SK-N-SH (cell line): ENCODE data around the gene KRT85. TPM values are rescaled to one million over a fixed set of nuclear protein-coding genes. Genes with fewer than 3 reads are reported as not detected.

Source experiments
- CTCF ChIA-PET: fragments of 300-600, 350-600 bp; formaldehyde crosslinking; extraction: SDS; loops from one replicate; lab custom pipeline; 2021; lab: Yijun Ruan, JAX
- POLR2A ChIA-PET: fragments of 350-600 bp; sonication (Branson Sonifier 250); formaldehyde crosslinking; extraction: SDS; loops from one replicate; lab custom pipeline; 2020; ENCODE audit warnings: antibody characterized with exemption, inconsistent platforms; lab: Yijun Ruan, JAX
- DNase-seq: peaks from one replicate; pipeline ENCODE4 v3.0.0; 2012
- H2AFZ ChIP-seq: fragments of 200-600 bp; sonication (generic); 2 replicates; pipeline ENCODE4 v1.8.1; 2016; ENCODE audit warnings: antibody characterized with exemption, mild to moderate bottlenecking, low read depth
- H3F3A ChIP-seq: fragments of 200-600 bp; sonication (generic); replicated peaks from 2 replicates; pipeline ENCODE3; 2016; ENCODE audit warnings: antibody characterized with exemption, mild to moderate bottlenecking; ENCODE audit not compliant: insufficient read depth
- H3K27ac ChIP-seq, 2 experiments: fragments of 200-500 bp in 1 of 2; fragments of 200-600 bp in 1 of 2; sonication (Bioruptor generic) in 1 of 2; sonication (generic), shearing (Covaris generic) in 1 of 2; 2 replicates each; pipeline versions ENCODE4 v1.5.1 to v1.6.1; 2014 to 2016; ENCODE audit warnings: low read depth in 2 of 2, inconsistent platforms in 1 of 2, low read length in 1 of 2, mild to moderate bottlenecking in 1 of 2, mixed read lengths in 1 of 2
- H3K27me3 ChIP-seq: fragments of 200-600 bp; sonication (generic), shearing (Covaris generic); 2 replicates; pipeline ENCODE4 v1.6.1; 2016; ENCODE audit warnings: mixed run types; ENCODE audit not compliant: insufficient read depth
- H3K36me3 ChIP-seq, 2 experiments: fragments of 200-500 bp in 1 of 2; fragments of 200-600 bp in 1 of 2; sonication (Bioruptor generic) in 1 of 2; sonication (generic) in 1 of 2; replicated peaks in 1 of 2; 2 replicates each; pipeline versions ENCODE3 to v1.5.1; 2014 to 2016; ENCODE audit warnings: low read length in 1 of 2, mild to moderate bottlenecking in 1 of 2; ENCODE audit not compliant: insufficient read depth in 2 of 2, control insufficient read depth in 1 of 2
- H3K4me1 ChIP-seq, 2 experiments: fragments of 200-500 bp in 1 of 2; fragments of 200-600 bp in 1 of 2; sonication (Bioruptor generic) in 1 of 2; sonication (generic), shearing (Covaris generic) in 1 of 2; 2 replicates each; pipeline versions ENCODE4 v1.5.1 to v1.6.1; 2014 to 2016; ENCODE audit warnings: low read depth in 1 of 2, low read length in 1 of 2, mixed run types in 1 of 2; ENCODE audit not compliant: insufficient read depth in 2 of 2, control insufficient read depth in 1 of 2
- H3K4me2 ChIP-seq: fragments of 200-600 bp; sonication (generic), shearing (Covaris generic); 2 replicates; pipeline ENCODE4 v1.6.1; 2017; ENCODE audit warnings: mixed run types
- H3K4me3 ChIP-seq, 2 experiments: fragments of 200-500 bp in 1 of 2; fragments of 200-600 bp in 1 of 2; sonication (Bioruptor generic) in 1 of 2; sonication (generic), shearing (Covaris generic) in 1 of 2; 2 replicates each; pipeline versions ENCODE4 v1.5.1 to v1.8.1; 2014 to 2016; ENCODE audit warnings: low read depth in 2 of 2, inconsistent platforms in 1 of 2, low read length in 1 of 2, mild to moderate bottlenecking in 1 of 2, mixed read lengths in 1 of 2, moderate library complexity in 1 of 2
- H3K79me2 ChIP-seq: fragments of 200-600 bp; sonication (generic); 2 replicates; pipeline ENCODE4 v1.8.1; 2017; ENCODE audit warnings: mild to moderate bottlenecking; ENCODE audit not compliant: insufficient read depth
- H3K9ac ChIP-seq: fragments of 200-600 bp; sonication (generic); 2 replicates; pipeline ENCODE4 v1.6.1; 2017; ENCODE audit warnings: mixed run types
- H3K9me2 ChIP-seq: fragments of 200-600 bp; sonication (generic); 2 replicates; pipeline ENCODE4 v1.6.1; 2017; ENCODE audit warnings: mixed run types
- H3K9me3 ChIP-seq: fragments of 200-600 bp; sonication (generic); 2 replicates; pipeline ENCODE4 v1.6.1; 2017; ENCODE audit warnings: mixed run types, mild to moderate bottlenecking, moderate library complexity
- H4K20me1 ChIP-seq: fragments of 200-600 bp; sonication (generic); 2 replicates; pipeline ENCODE4 v1.6.1; 2017; ENCODE audit warnings: mild to moderate bottlenecking, mixed run types; ENCODE audit not compliant: insufficient read depth
- ELF1 ChIP-seq: IDR thresholded peaks from 2 replicates; pipeline ENCODE4 v1.4.0; 2012
- EZH2phosphoT487 ChIP-seq: fragments of 200-600 bp; sonication (generic); IDR thresholded peaks from 2 replicates; pipeline ENCODE4 v1.6.1; 2017; ENCODE audit warnings: low read depth, mixed run types, mild to moderate bottlenecking, antibody characterized with exemption, moderate library complexity, borderline replicate concordance
- FOSL2 ChIP-seq: IDR thresholded peaks from 2 replicates; pipeline ENCODE4 v1.4.0; 2012; ENCODE audit warnings: low read depth, mild to moderate bottlenecking, moderate library complexity, borderline replicate concordance
- FOXJ3 ChIP-seq: sonication (generic); formaldehyde crosslinking; IDR thresholded peaks from 2 replicates; pipeline ENCODE4 v1.5.1; 2020; ENCODE audit warnings: mild to moderate bottlenecking, missing genetic modification reagents
- JUND ChIP-seq: IDR thresholded peaks from 2 replicates; pipeline ENCODE4 v1.4.0; 2012
- MXI1 ChIP-seq: IDR thresholded peaks from 2 replicates; pipeline ENCODE4 v1.6.1; 2012; ENCODE audit warnings: mild to moderate bottlenecking, low read depth, low read length, improper control_type of control experiment
- NFIC ChIP-seq: IDR thresholded peaks from 2 replicates; pipeline ENCODE4 v1.4.0; 2012; ENCODE audit warnings: borderline replicate concordance
- RAD21 ChIP-seq: IDR thresholded peaks from 2 replicates; pipeline ENCODE4 v1.6.1; 2012; ENCODE audit warnings: mild to moderate bottlenecking, low read length
- RXRA ChIP-seq: IDR thresholded peaks from 2 replicates; pipeline ENCODE4 v1.4.0; 2012; ENCODE audit warnings: low read depth, mild to moderate bottlenecking, borderline replicate concordance
- SIN3A ChIP-seq: IDR thresholded peaks from 2 replicates; pipeline ENCODE4 v1.6.1; 2012; ENCODE audit warnings: low read depth, mild to moderate bottlenecking, low read length, moderate library complexity, borderline replicate concordance
- TAF1 ChIP-seq: IDR thresholded peaks from 2 replicates; pipeline ENCODE4 v1.6.1; 2012; ENCODE audit warnings: low read depth, mild to moderate bottlenecking, low read length, moderate library complexity, borderline replicate concordance
- TCF12 ChIP-seq: IDR thresholded peaks from 2 replicates; pipeline ENCODE4 v1.4.0; 2012
- WGBS: methylation state at CpG from one replicate; pipeline ENCODE4 v1.1.6; 2017; ENCODE audit warnings: low lambda C conversion rate; 5-methylcytosine and 5-hydroxymethylcytosine counted together
- polyA plus RNA-seq, 3 experiments: library from polyadenylated mRNA; depleted of rRNA; stranded (reverse); fragments of >200 nt; gene quantifications; 2 replicates each; pipeline ENCODE4 v1.2.3, GENCODE V29; 2012
- TF ChIP-seq, protein P1 (sequence below): IDR thresholded peaks from 2 replicates; pipeline ENCODE4 v1.4.0; 2012; ENCODE audit warnings: low read depth
- TF ChIP-seq, protein P2 (sequence below): IDR thresholded peaks from 2 replicates; pipeline ENCODE4 v1.6.1; 2012; ENCODE audit warnings: mild to moderate bottlenecking, low read depth, low read length, moderate library complexity
- TF ChIP-seq, protein P3 (sequence below): IDR thresholded peaks from 2 replicates; pipeline ENCODE4 v1.4.0; 2012; ENCODE audit warnings: low read depth, borderline replicate concordance
- TF ChIP-seq, protein P4 (sequence below): IDR thresholded peaks from 2 replicates; pipeline ENCODE4; 2012
- TF ChIP-seq, protein P5 (sequence below): IDR thresholded peaks from 2 replicates; pipeline ENCODE4 v1.4.0; 2012; ENCODE audit warnings: low read depth, borderline replicate concordance

Gene KRT85
- polyA plus RNA-seq, 1 of the 3 experiments (the other 2 are of a cell fraction): not detected

DNA sequence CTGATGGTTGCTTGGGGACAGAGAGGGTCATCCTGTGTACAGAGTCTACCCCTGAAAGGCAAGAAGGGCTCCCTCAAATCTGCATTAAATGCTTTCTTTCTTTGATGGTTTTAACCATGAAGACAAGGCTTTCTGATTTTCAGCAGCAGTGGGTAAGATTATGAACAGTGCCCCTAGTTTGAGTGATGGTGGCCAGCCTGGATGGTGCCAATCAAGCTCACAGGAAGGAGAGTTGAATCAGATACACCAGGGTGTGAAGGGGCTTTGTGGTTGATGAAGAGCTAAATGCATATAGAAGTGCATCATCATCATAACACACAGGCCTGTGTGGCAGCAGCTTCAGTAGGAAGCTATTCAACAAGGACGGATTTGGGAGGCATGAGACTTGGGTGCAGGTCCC lies 5.7 kb downstream of the KRT85 start:
- POLR2A ChIA-PET: no interaction called here
- no peak for TF ChIP-seq TCF12
- TF ChIP-seq, protein P1, sequence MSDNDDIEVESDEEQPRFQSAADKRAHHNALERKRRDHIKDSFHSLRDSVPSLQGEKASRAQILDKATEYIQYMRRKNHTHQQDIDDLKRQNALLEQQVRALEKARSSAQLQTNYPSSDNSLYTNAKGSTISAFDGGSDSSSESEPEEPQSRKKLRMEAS: no peak
- TF ChIP-seq, protein P2, sequence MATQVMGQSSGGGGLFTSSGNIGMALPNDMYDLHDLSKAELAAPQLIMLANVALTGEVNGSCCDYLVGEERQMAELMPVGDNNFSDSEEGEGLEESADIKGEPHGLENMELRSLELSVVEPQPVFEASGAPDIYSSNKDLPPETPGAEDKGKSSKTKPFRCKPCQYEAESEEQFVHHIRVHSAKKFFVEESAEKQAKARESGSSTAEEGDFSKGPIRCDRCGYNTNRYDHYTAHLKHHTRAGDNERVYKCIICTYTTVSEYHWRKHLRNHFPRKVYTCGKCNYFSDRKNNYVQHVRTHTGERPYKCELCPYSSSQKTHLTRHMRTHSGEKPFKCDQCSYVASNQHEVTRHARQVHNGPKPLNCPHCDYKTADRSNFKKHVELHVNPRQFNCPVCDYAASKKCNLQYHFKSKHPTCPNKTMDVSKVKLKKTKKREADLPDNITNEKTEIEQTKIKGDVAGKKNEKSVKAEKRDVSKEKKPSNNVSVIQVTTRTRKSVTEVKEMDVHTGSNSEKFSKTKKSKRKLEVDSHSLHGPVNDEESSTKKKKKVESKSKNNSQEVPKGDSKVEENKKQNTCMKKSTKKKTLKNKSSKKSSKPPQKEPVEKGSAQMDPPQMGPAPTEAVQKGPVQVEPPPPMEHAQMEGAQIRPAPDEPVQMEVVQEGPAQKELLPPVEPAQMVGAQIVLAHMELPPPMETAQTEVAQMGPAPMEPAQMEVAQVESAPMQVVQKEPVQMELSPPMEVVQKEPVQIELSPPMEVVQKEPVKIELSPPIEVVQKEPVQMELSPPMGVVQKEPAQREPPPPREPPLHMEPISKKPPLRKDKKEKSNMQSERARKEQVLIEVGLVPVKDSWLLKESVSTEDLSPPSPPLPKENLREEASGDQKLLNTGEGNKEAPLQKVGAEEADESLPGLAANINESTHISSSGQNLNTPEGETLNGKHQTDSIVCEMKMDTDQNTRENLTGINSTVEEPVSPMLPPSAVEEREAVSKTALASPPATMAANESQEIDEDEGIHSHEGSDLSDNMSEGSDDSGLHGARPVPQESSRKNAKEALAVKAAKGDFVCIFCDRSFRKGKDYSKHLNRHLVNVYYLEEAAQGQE: no peak
- TF ChIP-seq RAD21: no peak
- TF ChIP-seq, protein P3, sequence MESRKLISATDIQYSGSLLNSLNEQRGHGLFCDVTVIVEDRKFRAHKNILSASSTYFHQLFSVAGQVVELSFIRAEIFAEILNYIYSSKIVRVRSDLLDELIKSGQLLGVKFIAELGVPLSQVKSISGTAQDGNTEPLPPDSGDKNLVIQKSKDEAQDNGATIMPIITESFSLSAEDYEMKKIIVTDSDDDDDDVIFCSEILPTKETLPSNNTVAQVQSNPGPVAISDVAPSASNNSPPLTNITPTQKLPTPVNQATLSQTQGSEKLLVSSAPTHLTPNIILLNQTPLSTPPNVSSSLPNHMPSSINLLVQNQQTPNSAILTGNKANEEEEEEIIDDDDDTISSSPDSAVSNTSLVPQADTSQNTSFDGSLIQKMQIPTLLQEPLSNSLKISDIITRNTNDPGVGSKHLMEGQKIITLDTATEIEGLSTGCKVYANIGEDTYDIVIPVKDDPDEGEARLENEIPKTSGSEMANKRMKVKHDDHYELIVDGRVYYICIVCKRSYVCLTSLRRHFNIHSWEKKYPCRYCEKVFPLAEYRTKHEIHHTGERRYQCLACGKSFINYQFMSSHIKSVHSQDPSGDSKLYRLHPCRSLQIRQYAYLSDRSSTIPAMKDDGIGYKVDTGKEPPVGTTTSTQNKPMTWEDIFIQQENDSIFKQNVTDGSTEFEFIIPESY: no peak
- TF ChIP-seq TAF1: no peak
- no peak for TF ChIP-seq FOXJ3
- TF ChIP-seq JUND: no peak
- no peak for TF ChIP-seq RXRA
- TF ChIP-seq, protein P4, sequence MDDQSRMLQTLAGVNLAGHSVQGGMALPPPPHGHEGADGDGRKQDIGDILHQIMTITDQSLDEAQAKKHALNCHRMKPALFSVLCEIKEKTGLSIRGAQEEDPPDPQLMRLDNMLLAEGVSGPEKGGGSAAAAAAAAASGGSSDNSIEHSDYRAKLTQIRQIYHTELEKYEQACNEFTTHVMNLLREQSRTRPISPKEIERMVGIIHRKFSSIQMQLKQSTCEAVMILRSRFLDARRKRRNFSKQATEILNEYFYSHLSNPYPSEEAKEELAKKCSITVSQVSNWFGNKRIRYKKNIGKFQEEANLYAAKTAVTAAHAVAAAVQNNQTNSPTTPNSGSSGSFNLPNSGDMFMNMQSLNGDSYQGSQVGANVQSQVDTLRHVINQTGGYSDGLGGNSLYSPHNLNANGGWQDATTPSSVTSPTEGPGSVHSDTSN: no peak
- no peak for TF ChIP-seq MXI1
- no peak for TF ChIP-seq EZH2phosphoT487
- TF ChIP-seq SIN3A: no peak
- no peak for TF ChIP-seq ELF1
- TF ChIP-seq, protein P5, sequence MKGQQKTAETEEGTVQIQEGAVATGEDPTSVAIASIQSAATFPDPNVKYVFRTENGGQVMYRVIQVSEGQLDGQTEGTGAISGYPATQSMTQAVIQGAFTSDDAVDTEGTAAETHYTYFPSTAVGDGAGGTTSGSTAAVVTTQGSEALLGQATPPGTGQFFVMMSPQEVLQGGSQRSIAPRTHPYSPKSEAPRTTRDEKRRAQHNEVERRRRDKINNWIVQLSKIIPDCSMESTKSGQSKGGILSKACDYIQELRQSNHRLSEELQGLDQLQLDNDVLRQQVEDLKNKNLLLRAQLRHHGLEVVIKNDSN: no peak
- TF ChIP-seq NFIC: no peak
- no peak for TF ChIP-seq FOSL2
- no peaks in the 10 kb centered on the region for H4K20me1 ChIP-seq

More for the DNA sequence above, 5.7 kb downstream of the KRT85 start:
- H3K9ac ChIP-seq: no peak overlapping the region
- no peak overlapping the region for H3K27ac ChIP-seq
- CTCF ChIA-PET: interaction anchor here (0.8 to 3.7 kb wide), 13 partner anchors 9 to 619 kb away, joined by 3 to 35 read pairs (median 3); no protein-coding TSS in a partner anchor
- H3K4me3 ChIP-seq: no peak overlapping the region
- H3K4me2 ChIP-seq: no peak overlapping the region
- no peaks in the 10 kb centered on the region for H3K9me3 ChIP-seq
- H2AFZ ChIP-seq: no peak overlapping the region
- H3K27me3 ChIP-seq: peaks cover 32% of the 10 kb centered on the region
- DNase-seq: no peak
- H3K79me2 ChIP-seq: no peaks in the 10 kb centered on the region
- 100% methylated on average over 1 of the region's 1 CpG for WGBS
- no peaks in the 10 kb centered on the region for H3K36me3 ChIP-seq
- no peaks in the 10 kb centered on the region for H3K9me2 ChIP-seq
- no peaks in the 10 kb centered on the region for H3F3A ChIP-seq
- H3K4me1 ChIP-seq: no peaks in the 10 kb centered on the region
